Measurements from ENCODE around the gene SCLY. TPM values are rescaled to one million over a fixed set of nuclear protein-coding genes. Genes with fewer than 3 reads are reported as not detected.

The SCLY gene
- total and polyA plus RNA-seq, 2 of the 8 experiments (the other 6 are each of a cell fraction or from before 2014, with no cell fraction given): 79.0 to 79.5 TPM

DNA sequence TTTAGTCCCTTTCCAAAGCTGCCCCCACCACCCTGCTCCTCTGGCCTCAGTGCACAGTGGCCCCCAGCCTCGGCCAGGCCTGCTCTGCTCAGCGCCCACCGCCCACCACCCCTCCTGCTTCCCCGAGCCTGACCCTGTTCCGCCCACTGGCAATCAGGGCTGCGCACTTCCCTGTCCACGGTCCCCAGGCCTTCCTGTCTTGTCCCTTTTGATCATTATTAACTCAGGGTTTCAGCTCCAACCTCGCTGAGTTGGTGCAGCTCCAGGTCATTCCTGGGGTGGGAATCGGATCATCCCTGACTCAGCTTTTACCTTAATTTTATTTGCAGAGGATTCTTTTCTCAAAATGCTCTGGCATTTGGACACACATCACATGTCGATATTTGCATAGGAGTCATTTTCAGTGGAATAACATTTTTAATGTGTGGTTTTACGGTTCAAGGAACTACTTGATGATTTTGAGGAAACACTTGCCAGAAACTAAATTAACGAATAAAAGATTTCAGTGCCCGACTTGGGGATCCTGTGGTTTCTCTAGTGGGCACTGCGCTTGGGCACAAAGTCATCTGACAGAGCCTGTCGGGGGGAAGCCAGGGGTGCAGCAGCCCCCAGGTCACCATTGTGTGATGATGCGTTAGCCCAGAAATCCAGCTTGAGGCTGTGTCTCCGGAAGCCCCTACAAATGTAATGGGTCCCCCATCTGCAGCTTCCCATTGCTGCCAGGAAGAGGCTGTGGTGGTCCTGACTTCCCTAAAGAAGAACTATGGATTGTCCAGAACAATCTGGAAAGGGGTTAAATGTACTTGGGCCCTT lies 38.3 kb downstream of the SCLY start (continued):
- no peak for TF ChIP-seq CHD7 (IDR thresholded peaks at IDR 0.05; ENCODE audit: insufficient replicate concordance, low read length)
- TF ChIP-seq GTF2F1 (IDR thresholded peaks at IDR 0.05; ENCODE audit: borderline replicate concordance, low read depth, low read length): no peak
- no peak for TF ChIP-seq SIX5 (IDR thresholded peaks at IDR 0.05; ENCODE audit: low read depth, low read length)
- no peak for TF ChIP-seq FOSL1 (IDR thresholded peaks at IDR 0.05; ENCODE audit: insufficient read depth, low read depth, low read length)
